EL (cell line): ENCODE results near the gene SMIM7.
"Not testable (repeated sequence)": the region's sequence is repeated elsewhere in the genome, so short reads cannot be mapped to it uniquely, and the experiment has no call there.

ENCODE experiments used
- DNase-seq: peaks from one replicate; pipeline ENCODE4 v3.0.0-alpha.2; 2016

The SMIM7 gene

GRCh38 chr19:16654140-16654539 is 5.8 kb downstream of the SMIM7 start:
- DNase-seq: peak; percentile 18

GRCh38 chr19:16652854-16653253 is 7.1 kb downstream of the SMIM7 start:
- no peak for DNase-seq

- not testable (repeated sequence) for DNase-seq
Measured at GRCh38 chr19:16651421-16652188, 8.3 kb downstream of the SMIM7 start.

- DNase-seq: no peak
Measured at GRCh38 chr19:16650821-16651220, 9.1 kb downstream of the SMIM7 start.

- DNase-seq: no peak
Measured at GRCh38 chr19:16649734-16650133, 10.2 kb downstream of the SMIM7 start.

GRCh38 chr19:16645140-16645539 is 14.8 kb downstream of the SMIM7 start:
- no peak for DNase-seq

- DNase-seq: no peak
Measured at GRCh38 chr19:16641695-16642094, 18.2 kb downstream of the SMIM7 start.

- no peak for DNase-seq
Measured at GRCh38 chr19:16640951-16641350, 19.0 kb downstream of the SMIM7 start.

- no peak for DNase-seq
Measured at GRCh38 chr19:16638666-16639065, 21.3 kb downstream of the SMIM7 start.

- no peak for DNase-seq
Measured at GRCh38 chr19:16637535-16637934, 22.4 kb downstream of the SMIM7 start.

- no peak for DNase-seq
Measured at GRCh38 chr19:16631465-16631864, 28.5 kb downstream of the SMIM7 start.

GRCh38 chr19:16628984-16629691 is 30.8 kb downstream of the SMIM7 start:
- DNase-seq: peak; percentile 31

GRCh38 chr19:16628183-16628983 is 31.6 kb downstream of the SMIM7 start, which contains the start of gene MED26:
Gene MED26, minus strand, starts transcription at chr19:16628204. Its CDS starts 261 bp downstream, at chr19:16627943.
- peak; percentile 93 for DNase-seq

- DNase-seq: no peak
Measured at GRCh38 chr19:16627928-16628182, 32.1 kb downstream of the SMIM7 start.

GRCh38 chr19:16627193-16627927 is 32.6 kb downstream of the SMIM7 start:
- peak; percentile 15 for DNase-seq

GRCh38 chr19:16626796-16627192 is 33.1 kb downstream of the SMIM7 start:
- DNase-seq: no peak

GRCh38 chr19:16625163-16625958 is 34.6 kb downstream of the SMIM7 start:
- no peak for DNase-seq

- DNase-seq: no peak
Measured at GRCh38 chr19:16624236-16624635, 35.7 kb downstream of the SMIM7 start.

- DNase-seq: no peak
Measured at GRCh38 chr19:16623576-16623975, 36.4 kb downstream of the SMIM7 start.

- no peak for DNase-seq
Measured at GRCh38 chr19:16623066-16623465, 36.9 kb downstream of the SMIM7 start.

GRCh38 chr19:16621165-16621800 is 38.7 kb downstream of the SMIM7 start:
- no peak for DNase-seq

- no peak for DNase-seq
Measured at GRCh38 chr19:16620584-16620983, 39.4 kb downstream of the SMIM7 start.
